HepG2 (cell line): ENCODE measurements around the gene CHTF18.

Experiments used
- CEBPG ChIP-seq: IDR thresholded peaks from 2 replicates; pipeline ENCODE4 v1.6.1; 2016
- GZF1 ChIP-seq: sonication (generic); formaldehyde crosslinking; IDR thresholded peaks from 2 replicates; pipeline ENCODE4 v1.5.1; 2020; ENCODE audit warnings: mild to moderate bottlenecking, missing genetic modification reagents
- POLR2AphosphoS5 ChIP-seq: IDR thresholded peaks from 2 replicates; pipeline ENCODE4 v1.6.1; 2012; ENCODE audit warnings: low read depth, low read length
- SIX4 ChIP-seq: sonication (generic); formaldehyde crosslinking; IDR thresholded peaks from 2 replicates; pipeline ENCODE4 v1.4.0; 2020; ENCODE audit warnings: missing genetic modification reagents
- TEAD2 ChIP-seq: sonication (generic); formaldehyde crosslinking; IDR thresholded peaks from 2 replicates; pipeline ENCODE4 v1.9.0; 2021; ENCODE audit warnings: missing genetic modification reagents
- ZNF616 ChIP-seq: sonication (generic); formaldehyde crosslinking; IDR thresholded peaks from 2 replicates; pipeline ENCODE4 v1.5.0; 2020; ENCODE audit warnings: low read depth, mild to moderate bottlenecking, missing genetic modification reagents
- TF ChIP-seq, protein P1 (sequence below): sonication (generic); formaldehyde crosslinking; IDR thresholded peaks from 2 replicates; pipeline ENCODE4 v1.5.0; 2020; ENCODE audit warnings: mild to moderate bottlenecking, missing genetic modification reagents, moderate library complexity

DNA sequence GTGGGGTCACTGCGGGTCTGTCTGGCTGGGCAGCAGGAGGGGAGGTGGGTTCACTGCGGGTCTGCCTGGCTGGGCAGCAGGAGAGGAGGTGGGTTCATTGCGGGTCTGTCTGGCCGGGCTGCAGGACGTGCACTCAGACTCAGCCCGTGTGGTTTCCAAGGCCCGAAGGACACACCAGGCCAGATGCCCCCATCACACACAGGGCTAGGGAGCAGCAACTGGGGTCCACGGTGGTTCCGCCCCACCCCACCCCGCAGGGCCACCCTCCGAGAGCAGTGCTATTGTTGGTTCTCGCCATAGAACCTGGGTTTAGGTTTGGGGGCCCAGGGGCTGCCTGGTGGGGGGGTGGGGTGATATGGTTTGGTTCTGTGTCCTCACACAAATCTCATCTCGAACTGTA is 41.8 kb upstream of the CHTF18 start:
- TF ChIP-seq, protein P1, sequence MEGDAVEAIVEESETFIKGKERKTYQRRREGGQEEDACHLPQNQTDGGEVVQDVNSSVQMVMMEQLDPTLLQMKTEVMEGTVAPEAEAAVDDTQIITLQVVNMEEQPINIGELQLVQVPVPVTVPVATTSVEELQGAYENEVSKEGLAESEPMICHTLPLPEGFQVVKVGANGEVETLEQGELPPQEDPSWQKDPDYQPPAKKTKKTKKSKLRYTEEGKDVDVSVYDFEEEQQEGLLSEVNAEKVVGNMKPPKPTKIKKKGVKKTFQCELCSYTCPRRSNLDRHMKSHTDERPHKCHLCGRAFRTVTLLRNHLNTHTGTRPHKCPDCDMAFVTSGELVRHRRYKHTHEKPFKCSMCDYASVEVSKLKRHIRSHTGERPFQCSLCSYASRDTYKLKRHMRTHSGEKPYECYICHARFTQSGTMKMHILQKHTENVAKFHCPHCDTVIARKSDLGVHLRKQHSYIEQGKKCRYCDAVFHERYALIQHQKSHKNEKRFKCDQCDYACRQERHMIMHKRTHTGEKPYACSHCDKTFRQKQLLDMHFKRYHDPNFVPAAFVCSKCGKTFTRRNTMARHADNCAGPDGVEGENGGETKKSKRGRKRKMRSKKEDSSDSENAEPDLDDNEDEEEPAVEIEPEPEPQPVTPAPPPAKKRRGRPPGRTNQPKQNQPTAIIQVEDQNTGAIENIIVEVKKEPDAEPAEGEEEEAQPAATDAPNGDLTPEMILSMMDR (CRISPR knock-in tag): no peak
- TF ChIP-seq GZF1 (CRISPR knock-in tag): no peak
- no peak for TF ChIP-seq ZNF616 (CRISPR knock-in tag)
- TF ChIP-seq CEBPG (CRISPR knock-in tag): no peak
- TF ChIP-seq POLR2AphosphoS5: no peak
- TF ChIP-seq TEAD2 (CRISPR knock-in tag): no peak
- no peak for TF ChIP-seq SIX4
